Uterus (tissue), 4 donors: ENCODE results near the gene FBXL19. TPM values are rescaled to one million over a fixed set of nuclear protein-coding genes. Genes with fewer than 3 reads are reported as not detected.
A peak's percentile ranks its signal among the peaks of the same experiment; 100 is the strongest.

Source experiments
- DNase-seq, 2 donors: peaks; one replicate each; pipeline ENCODE4 v3.0.0-alpha.2; 2019 to 2020
- H3K27ac ChIP-seq, 2 donors: fragments of 200-600 bp; sonication (generic); 1 replicate in 1 of 2; 2 replicates in 1 of 2; pipeline ENCODE4 v1.5.1; 2016 to 2018
- H3K27me3 ChIP-seq, 2 donors: fragments of 200-600 bp; sonication (generic); one replicate each; pipeline ENCODE4 v1.5.1; 2018 to 2019; ENCODE audit warnings: control low read depth in 1 of 2
- H3K36me3 ChIP-seq, 2 donors: fragments of 200-600 bp; sonication (generic); one replicate each; pipeline ENCODE4 v1.5.1; 2019; ENCODE audit warnings: control low read depth in 1 of 2
- H3K4me1 ChIP-seq, 2 donors: fragments of 200-600 bp; sonication (generic); one replicate each; pipeline ENCODE4 v1.5.1; 2018 to 2019; ENCODE audit warnings: control low read depth in 1 of 2
- H3K4me3 ChIP-seq, 2 donors: fragments of 200-600 bp; sonication (generic); 1 replicate in 1 of 2; 2 replicates in 1 of 2; pipeline ENCODE4 v1.5.1; 2018 to 2019; ENCODE audit warnings: mild to moderate bottlenecking in 1 of 2
- H3K9me3 ChIP-seq, 2 donors: fragments of 200-600 bp; sonication (generic); one replicate each; pipeline ENCODE4 v1.5.1; 2019; ENCODE audit warnings: control low read depth in 1 of 2
- POLR2A ChIP-seq, 2 donors: fragments of 450-650 bp; IDR thresholded peaks; one replicate each; pipeline ENCODE4 v1.6.1; 2016; ENCODE audit warnings: antibody characterized with exemption in 2 of 2, mild to moderate bottlenecking in 1 of 2, moderate library complexity in 1 of 2
- intact Hi-C: fragments of 100-400 bp; cut with DNase I; formaldehyde crosslinking; loops from one replicate; pipeline ENCODE4 v1.15.1; 2023; ENCODE audit warnings: low total_unique reads
- total RNA-seq, 4 donors: library from RNA; depleted of rRNA in 3 of 4; stranded (reverse); fragments of >200 nt in 3 of 4; gene quantifications; one replicate each; pipeline versions ENCODE4 v1.1.0 to v1.2.4, GENCODE V29; 2014 to 2023
- TF ChIP-seq, protein P1 (sequence below), 4 experiments: fragments of 200-600 bp in 2 of 4; fragments of 450-650 bp in 2 of 4; sonication (generic) in 2 of 4; IDR thresholded peaks; one replicate each; pipeline ENCODE4 v1.5.1; 2016 to 2019; ENCODE audit warnings: antibody characterized with exemption in 4 of 4, mild to moderate bottlenecking in 2 of 4, moderate library complexity in 1 of 4
- donor health status: DM: yes; HTN: yes; CAD: no.

The FBXL19 gene
- total RNA-seq, 4 donors from 2014 or later = 3.8 to 25.4 (median 19.0) TPM

DNA sequence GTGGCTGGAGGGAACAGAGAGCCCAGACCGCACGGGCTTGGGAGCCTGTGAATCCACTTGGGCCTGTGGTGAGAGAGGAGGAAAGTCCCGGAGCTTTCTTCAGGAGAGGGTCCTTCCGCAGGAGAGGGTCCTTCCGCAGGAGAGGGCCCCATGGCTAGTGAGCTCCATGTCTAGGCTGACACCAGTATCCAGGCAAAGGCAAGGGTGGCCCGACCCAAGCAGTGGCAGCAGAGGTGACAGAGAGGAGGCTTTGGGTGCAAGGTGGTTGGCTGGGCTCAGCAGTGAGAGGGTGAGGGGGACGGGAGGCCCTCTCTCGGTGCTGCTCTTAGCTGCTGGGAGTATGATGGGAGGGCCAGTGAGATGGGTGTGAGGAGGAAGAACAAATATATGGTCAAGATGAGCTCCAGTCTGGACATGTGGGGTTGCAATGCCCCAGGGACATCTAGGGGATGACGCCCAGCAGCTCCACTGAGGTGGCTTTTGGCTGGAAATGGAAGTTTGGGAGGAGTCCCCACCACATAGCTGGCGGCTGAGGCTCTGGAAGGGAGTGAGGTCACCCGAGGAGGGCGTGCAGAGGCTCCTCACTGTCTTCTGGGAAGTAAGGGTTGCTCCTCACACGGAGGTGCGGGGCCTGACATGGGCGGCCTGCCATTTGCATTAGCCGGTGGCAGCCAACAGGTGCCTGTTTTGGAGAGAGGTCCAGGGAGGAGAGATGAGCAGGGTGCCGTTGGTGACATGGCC, 59.3 kb downstream of the FBXL19 start:
- no peak overlapping the region for H3K4me3 ChIP-seq
- intact Hi-C loops = loop anchor here (10.0 kb wide), 1 partner anchor 462 kb away; the partner anchor contains the start of gene ZNF843
- peaks cover 0 to 7% of the 10 kb centered on the region in 2 donors for H3K4me1 ChIP-seq
- TF ChIP-seq, protein P1, sequence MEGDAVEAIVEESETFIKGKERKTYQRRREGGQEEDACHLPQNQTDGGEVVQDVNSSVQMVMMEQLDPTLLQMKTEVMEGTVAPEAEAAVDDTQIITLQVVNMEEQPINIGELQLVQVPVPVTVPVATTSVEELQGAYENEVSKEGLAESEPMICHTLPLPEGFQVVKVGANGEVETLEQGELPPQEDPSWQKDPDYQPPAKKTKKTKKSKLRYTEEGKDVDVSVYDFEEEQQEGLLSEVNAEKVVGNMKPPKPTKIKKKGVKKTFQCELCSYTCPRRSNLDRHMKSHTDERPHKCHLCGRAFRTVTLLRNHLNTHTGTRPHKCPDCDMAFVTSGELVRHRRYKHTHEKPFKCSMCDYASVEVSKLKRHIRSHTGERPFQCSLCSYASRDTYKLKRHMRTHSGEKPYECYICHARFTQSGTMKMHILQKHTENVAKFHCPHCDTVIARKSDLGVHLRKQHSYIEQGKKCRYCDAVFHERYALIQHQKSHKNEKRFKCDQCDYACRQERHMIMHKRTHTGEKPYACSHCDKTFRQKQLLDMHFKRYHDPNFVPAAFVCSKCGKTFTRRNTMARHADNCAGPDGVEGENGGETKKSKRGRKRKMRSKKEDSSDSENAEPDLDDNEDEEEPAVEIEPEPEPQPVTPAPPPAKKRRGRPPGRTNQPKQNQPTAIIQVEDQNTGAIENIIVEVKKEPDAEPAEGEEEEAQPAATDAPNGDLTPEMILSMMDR (IDR thresholded peaks at IDR 0.05) = no peak
- TF ChIP-seq POLR2A (IDR thresholded peaks at IDR 0.05) = no peak
- H3K27me3 ChIP-seq = no peaks in the 10 kb centered on the region
- no peak overlapping the region for H3K27ac ChIP-seq
- DNase-seq = no peak
- H3K36me3 ChIP-seq = no peaks in the 10 kb centered on the region
- H3K9me3 ChIP-seq = no peaks in the 10 kb centered on the region

DNA sequence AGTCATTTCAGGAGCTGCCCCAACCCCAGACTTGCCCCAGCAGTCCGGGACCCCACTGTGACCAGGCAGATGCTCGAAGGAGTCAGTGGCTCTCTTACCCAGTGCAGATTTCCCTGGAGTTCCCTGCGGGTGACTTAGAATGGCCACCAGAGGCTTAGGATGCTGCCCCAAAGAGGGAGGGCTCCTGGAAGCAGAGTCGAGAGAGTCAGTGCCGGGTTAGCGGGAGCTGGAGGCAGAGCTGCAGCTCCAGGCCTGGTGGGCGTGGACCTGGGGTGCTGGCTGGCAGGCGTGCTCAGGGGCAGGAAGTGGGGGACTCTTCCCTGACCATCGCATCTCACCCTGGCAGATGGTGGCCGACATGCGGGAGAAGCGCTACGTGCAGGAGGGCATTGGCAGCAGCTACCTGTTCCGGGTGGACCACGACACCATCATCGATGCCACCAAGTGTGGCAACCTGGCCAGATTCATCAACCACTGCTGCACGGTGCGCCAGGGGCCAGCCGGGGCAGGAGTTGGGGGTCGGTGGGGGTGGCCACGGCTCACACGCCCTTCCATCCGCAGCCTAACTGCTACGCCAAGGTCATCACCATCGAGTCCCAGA, 60.0 kb downstream of the FBXL19 start:
- Histone ChIP-seq H3K36me3 (no peaks in the 10 kb centered on the region), H3K27ac (no peak overlapping the region), H3K9me3 (no peaks in the 10 kb centered on the region), H3K4me3 (no peak overlapping the region), H3K4me1 (peaks cover 0 to 7% of the 10 kb centered on the region in 2 donors), H3K27me3 (no peaks in the 10 kb centered on the region)
- TF ChIP-seq POLR2A (IDR thresholded peaks at IDR 0.05) = no peak
- TF ChIP-seq, protein P1 (IDR thresholded peaks at IDR 0.05) = no peak
- intact Hi-C loops = loop anchor here (10.0 kb wide), 1 partner anchor 461 kb away; the partner anchor contains the start of gene ZNF843
- no peak for DNase-seq

DNA sequence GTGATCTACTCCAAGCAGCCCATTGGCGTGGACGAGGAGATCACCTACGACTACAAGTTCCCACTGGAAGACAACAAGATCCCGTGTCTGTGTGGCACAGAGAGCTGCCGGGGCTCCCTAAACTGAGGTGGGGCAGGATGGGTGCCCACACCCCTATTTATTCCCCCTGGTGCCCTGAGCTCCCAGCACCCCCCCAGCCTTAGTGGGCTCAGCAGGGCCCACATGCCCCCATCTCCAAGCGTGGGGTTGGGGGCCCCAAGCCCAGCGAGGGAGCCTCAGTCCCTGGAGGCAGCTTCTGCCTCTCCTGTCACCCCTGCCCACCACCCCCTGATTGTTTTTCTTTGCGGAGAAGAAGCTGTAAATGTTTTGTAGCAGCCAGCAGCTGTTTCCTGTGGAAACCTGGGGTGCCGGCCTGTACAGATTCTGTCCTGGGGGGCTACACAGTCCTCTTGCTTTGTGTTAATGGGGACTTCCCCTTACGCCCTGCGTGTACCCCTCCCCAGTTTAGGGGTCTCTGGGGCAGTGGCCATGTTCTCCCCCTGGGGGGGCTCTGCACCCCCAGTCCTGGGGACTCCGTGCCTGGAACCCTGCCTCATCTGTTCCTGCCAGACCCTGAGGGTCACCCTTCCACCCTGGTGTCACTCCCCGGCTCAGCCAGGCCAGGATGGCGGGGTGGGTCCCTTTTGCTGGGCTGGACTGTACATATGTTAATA, 60.7 kb downstream of the FBXL19 start:
- Histone ChIP-seq H3K36me3 (no peaks in the 10 kb centered on the region), H3K4me3 (no peak overlapping the region), H3K27ac (no peak overlapping the region), H3K27me3 (no peaks in the 10 kb centered on the region), H3K4me1 (peaks cover 0 to 7% of the 10 kb centered on the region in 2 donors), H3K9me3 (no peaks in the 10 kb centered on the region)
- TF ChIP-seq, protein P1 (IDR thresholded peaks at IDR 0.05) = no peak
- DNase-seq = no peak
- intact Hi-C loops = loop anchor here (10.0 kb wide), 1 partner anchor 461 kb away; the partner anchor contains the start of gene ZNF843

DNA sequence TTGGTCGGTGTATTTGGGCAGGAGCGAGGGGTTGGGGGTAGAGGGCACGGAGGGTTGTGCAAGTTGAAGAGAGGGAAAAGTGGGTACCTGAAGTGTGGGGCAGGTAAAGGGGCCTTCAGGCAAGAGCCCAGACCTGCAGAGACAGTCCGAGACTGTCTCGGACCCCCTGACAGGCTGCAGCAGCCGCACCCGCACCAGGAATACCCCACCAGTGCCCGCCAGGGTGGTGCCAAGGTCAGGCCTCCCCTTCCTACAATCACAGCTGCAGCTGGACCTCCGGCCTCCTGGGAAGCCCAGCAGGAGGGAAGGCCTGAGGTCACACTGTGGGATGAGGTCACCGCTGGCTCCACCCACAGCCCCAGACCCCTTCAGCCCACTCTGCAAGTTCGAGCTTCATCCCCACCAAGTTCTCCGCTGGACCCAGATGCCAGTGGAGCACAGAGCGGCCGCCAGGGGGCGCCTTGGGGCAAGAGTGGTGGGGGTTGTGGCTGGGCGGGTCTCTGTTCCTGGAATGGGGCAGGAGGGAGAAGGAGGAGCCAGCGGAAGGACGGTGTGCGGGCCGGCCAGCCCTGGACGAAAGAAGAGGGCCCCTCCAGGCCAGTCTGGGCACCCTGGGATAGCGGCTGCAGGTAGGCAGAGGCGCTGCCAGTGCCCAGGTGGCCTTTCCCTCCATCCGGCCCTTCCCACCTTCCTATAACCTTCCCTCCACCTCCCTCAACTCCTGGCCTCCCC, 61.5 kb downstream of the FBXL19 start, which contains the start of gene HSD3B7:
HSD3B7 (plus strand) TSS at position 539 of the 732 bp plus-strand sequence. CDS start 452 bp downstream, outside the sequence.
- H3K27me3 ChIP-seq = no peaks in the 10 kb centered on the region
- H3K27ac ChIP-seq = peak within 1 kb of the TSS; percentile 67 to 71
- H3K4me3 ChIP-seq = peak within 1 kb of the TSS; percentile 33 to 46
- TF ChIP-seq, protein P1 (IDR thresholded peaks at IDR 0.05) = peak; percentile 95 to 98 (median 96)
- peak in 1 of 2 donors; percentile 28 for TF ChIP-seq POLR2A (IDR thresholded peaks at IDR 0.05)
- no peaks in the 10 kb centered on the region for H3K36me3 ChIP-seq
- peaks cover 0 to 7% of the 10 kb centered on the region in 2 donors for H3K4me1 ChIP-seq
- no peaks in the 10 kb centered on the region for H3K9me3 ChIP-seq
- intact Hi-C loops = loop anchor here (10.0 kb wide), 1 partner anchor 460 kb away; the partner anchor contains the start of gene ZNF843
- peak; percentile 90 to 92 for DNase-seq
